HepG2 (cell line): ENCODE data around the gene MBTD1. TPM values are rescaled to one million over a fixed set of nuclear protein-coding genes. Genes with fewer than 3 reads are reported as not detected.
A peak's percentile ranks its signal among the peaks of the same experiment; 100 is the strongest.

Source experiments
- CAMTA2 ChIP-seq: sonication (generic); formaldehyde crosslinking; IDR thresholded peaks from 2 replicates; pipeline ENCODE4 v1.4.0; 2020; ENCODE audit warnings: mild to moderate bottlenecking, missing genetic modification reagents, borderline replicate concordance
- CBX5 ChIP-seq: sonication (generic); formaldehyde crosslinking; IDR thresholded peaks from 2 replicates; pipeline ENCODE4 v1.4.0; 2020; ENCODE audit warnings: missing genetic modification reagents, borderline replicate concordance
- FOXC1 ChIP-seq: sonication (generic); formaldehyde crosslinking; IDR thresholded peaks from 2 replicates; pipeline ENCODE4 v1.8.0; 2022; ENCODE audit warnings: mild to moderate bottlenecking, missing genetic modification reagents, borderline replicate concordance
- HIVEP1 ChIP-seq: sonication (generic); formaldehyde crosslinking; IDR thresholded peaks from 2 replicates; pipeline ENCODE4 v1.4.0; 2020; ENCODE audit warnings: mild to moderate bottlenecking, missing genetic modification reagents
- HMGA1 ChIP-seq: sonication (generic); formaldehyde crosslinking; conservative IDR thresholded peaks from 2 replicates; pipeline ENCODE4 v1.4.0; 2020; ENCODE audit warnings: missing genetic modification reagents
- RNF2 ChIP-seq: fragments of 450-650 bp; conservative IDR thresholded peaks from 2 replicates; pipeline ENCODE4 v1.6.1; 2016; ENCODE audit warnings: low read depth
- SMC3 ChIP-seq: IDR thresholded peaks from 2 replicates; pipeline ENCODE4 v1.6.1; 2011; ENCODE audit warnings: low read length, improper control_type of control experiment
- YEATS4 ChIP-seq: sonication (generic); formaldehyde crosslinking; IDR thresholded peaks from 2 replicates; pipeline ENCODE4 v1.4.0; 2020; ENCODE audit warnings: missing genetic modification reagents, borderline replicate concordance
- ZKSCAN1 ChIP-seq: fragments of 150-350 bp; IDR thresholded peaks from 2 replicates; pipeline ENCODE4 v1.6.1; 2014; ENCODE audit warnings: low read length
- ZNF274 ChIP-seq: sonication (generic); formaldehyde crosslinking; IDR thresholded peaks from 2 replicates; pipeline ENCODE4 v1.5.1; 2020; ENCODE audit warnings: mild to moderate bottlenecking, missing genetic modification reagents
- ZNF329 ChIP-seq: sonication (generic); formaldehyde crosslinking; IDR thresholded peaks from 2 replicates; pipeline ENCODE4 v1.9.0; 2021; ENCODE audit warnings: low read depth, mild to moderate bottlenecking, missing genetic modification reagents
- ZNF556 ChIP-seq: sonication (generic); formaldehyde crosslinking; IDR thresholded peaks from 2 replicates; pipeline ENCODE4 v1.4.0; 2020; ENCODE audit warnings: mild to moderate bottlenecking, missing genetic modification reagents, borderline replicate concordance
- ZNF747 ChIP-seq: sonication (generic); formaldehyde crosslinking; IDR thresholded peaks from 2 replicates; pipeline ENCODE4 v1.8.1; 2023; ENCODE audit warnings: missing genetic modification reagents, mild to moderate bottlenecking, borderline replicate concordance
- polyA plus RNA-seq, 8 experiments: library from polyadenylated mRNA; depleted of rRNA in 3 of 8; stranded (reverse) in 7 of 8; unstranded in 1 of 8; fragments of >200 nt; fragmentation: Illumina TruSeq in 4 of 8; extraction: Trizol in 4 of 8; gene quantifications; 2 replicates each; pipeline versions ENCODE4 v1.2.1 to v1.2.3, GENCODE V29; 2011 to 2016; ENCODE audit warnings: low read depth in 4 of 8, missing spikeins in 1 of 8, mixed read lengths in 1 of 8; ENCODE audit not compliant: insufficient read depth in 1 of 8
- total RNA-seq, 5 experiments: library from RNA; depleted of rRNA; stranded (reverse); fragments of >200 nt; fragmentation: Illumina TruSeq; extraction: Trizol; gene quantifications; 2 replicates each; pipeline ENCODE4 v1.2.3, GENCODE V29; 2016; ENCODE audit warnings: low read depth in 1 of 5
- TF ChIP-seq, protein P1 (sequence below): sonication (generic); formaldehyde crosslinking; IDR thresholded peaks from 2 replicates; pipeline ENCODE4 v1.4.0; 2020; ENCODE audit warnings: missing genetic modification reagents, mild to moderate bottlenecking, borderline replicate concordance
- TF ChIP-seq, protein P2 (sequence below): sonication (generic); formaldehyde crosslinking; IDR thresholded peaks from 2 replicates; pipeline ENCODE4 v1.5.1; 2020; ENCODE audit warnings: mild to moderate bottlenecking, moderate library complexity, missing genetic modification reagents
- TF ChIP-seq, protein P3 (sequence below): sonication (generic); formaldehyde crosslinking; IDR thresholded peaks from 2 replicates; pipeline ENCODE4 v1.4.0; 2020; ENCODE audit warnings: mild to moderate bottlenecking, missing genetic modification reagents
- TF ChIP-seq, protein P4 (sequence below): sonication (generic); formaldehyde crosslinking; IDR thresholded peaks from 2 replicates; pipeline ENCODE4 v1.4.0; 2020; ENCODE audit warnings: mild to moderate bottlenecking, low read depth, missing genetic modification reagents
- TF ChIP-seq, protein P5 (sequence below): sonication (generic); formaldehyde crosslinking; IDR thresholded peaks from 2 replicates; pipeline ENCODE4 v1.4.0; 2020; ENCODE audit warnings: mild to moderate bottlenecking, missing genetic modification reagents

MBTD1 gene
- total and polyA plus RNA-seq, 2 of the 13 experiments (the other 11 are each of a cell fraction or from before 2014, with no cell fraction given) = 20.9 TPM

DNA sequence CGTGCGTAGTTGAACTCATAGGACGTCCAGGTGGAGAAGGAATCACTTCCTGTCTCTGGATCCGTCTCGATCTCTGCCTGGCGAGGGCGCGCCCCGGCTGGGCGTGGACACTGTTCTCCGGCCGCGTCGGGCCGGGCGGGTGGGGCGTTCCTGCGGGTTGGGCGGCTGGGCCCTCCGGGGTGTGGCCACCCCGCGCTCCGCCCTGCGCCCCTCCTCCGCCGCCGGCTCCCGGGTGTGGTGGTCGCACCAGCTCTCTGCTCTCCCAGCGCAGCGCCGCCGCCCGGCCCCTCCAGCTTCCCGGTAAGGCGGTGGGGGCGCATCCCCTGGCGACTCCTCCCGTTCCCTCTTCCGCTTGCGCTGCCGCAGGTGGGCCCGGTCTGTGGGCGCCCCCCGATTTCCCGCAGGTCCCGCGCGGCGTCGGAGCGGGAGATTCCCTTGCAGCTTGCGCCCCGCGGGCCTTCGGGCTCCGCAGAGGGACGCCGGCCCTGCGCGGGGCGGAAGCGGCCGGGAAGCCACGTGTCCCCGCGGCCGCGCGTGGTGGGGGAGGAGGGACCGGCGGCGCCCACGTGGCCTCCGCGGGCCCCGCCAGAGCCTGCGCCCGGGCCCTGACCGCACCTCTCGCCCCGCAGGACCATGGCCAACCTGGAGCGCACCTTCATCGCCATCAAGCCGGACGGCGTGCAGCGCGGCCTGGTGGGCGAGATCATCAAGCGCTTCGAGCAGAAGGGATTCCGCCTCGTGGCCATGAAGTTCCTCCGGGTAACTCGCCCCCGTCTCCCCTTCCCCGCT is 93.5 kb downstream of the MBTD1 start, which contains the start of gene NME2 (continued):
- TF ChIP-seq, protein P1, sequence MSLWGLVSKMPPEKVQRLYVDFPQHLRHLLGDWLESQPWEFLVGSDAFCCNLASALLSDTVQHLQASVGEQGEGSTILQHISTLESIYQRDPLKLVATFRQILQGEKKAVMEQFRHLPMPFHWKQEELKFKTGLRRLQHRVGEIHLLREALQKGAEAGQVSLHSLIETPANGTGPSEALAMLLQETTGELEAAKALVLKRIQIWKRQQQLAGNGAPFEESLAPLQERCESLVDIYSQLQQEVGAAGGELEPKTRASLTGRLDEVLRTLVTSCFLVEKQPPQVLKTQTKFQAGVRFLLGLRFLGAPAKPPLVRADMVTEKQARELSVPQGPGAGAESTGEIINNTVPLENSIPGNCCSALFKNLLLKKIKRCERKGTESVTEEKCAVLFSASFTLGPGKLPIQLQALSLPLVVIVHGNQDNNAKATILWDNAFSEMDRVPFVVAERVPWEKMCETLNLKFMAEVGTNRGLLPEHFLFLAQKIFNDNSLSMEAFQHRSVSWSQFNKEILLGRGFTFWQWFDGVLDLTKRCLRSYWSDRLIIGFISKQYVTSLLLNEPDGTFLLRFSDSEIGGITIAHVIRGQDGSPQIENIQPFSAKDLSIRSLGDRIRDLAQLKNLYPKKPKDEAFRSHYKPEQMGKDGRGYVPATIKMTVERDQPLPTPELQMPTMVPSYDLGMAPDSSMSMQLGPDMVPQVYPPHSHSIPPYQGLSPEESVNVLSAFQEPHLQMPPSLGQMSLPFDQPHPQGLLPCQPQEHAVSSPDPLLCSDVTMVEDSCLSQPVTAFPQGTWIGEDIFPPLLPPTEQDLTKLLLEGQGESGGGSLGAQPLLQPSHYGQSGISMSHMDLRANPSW (CRISPR knock-in tag) = no peak
- peak; percentile 73; the same call in 1 of the 2 replicates for TF ChIP-seq FOXC1 (CRISPR knock-in tag)
- no peak for TF ChIP-seq ZKSCAN1
- TF ChIP-seq CBX5 (CRISPR knock-in tag) = 0 out of 2 replicates have a peak, but pooled peaks have one; percentile 30
- TF ChIP-seq, protein P2, sequence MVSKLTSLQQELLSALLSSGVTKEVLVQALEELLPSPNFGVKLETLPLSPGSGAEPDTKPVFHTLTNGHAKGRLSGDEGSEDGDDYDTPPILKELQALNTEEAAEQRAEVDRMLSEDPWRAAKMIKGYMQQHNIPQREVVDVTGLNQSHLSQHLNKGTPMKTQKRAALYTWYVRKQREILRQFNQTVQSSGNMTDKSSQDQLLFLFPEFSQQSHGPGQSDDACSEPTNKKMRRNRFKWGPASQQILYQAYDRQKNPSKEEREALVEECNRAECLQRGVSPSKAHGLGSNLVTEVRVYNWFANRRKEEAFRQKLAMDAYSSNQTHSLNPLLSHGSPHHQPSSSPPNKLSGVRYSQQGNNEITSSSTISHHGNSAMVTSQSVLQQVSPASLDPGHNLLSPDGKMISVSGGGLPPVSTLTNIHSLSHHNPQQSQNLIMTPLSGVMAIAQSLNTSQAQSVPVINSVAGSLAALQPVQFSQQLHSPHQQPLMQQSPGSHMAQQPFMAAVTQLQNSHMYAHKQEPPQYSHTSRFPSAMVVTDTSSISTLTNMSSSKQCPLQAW (CRISPR knock-in tag) = peak; percentile 95; the same call in 1 of the 2 replicates
- TF ChIP-seq HMGA1 (CRISPR knock-in tag) = no peak
- peak; percentile 82 for TF ChIP-seq RNF2
- no peak for TF ChIP-seq CAMTA2 (CRISPR knock-in tag)
- TF ChIP-seq, protein P3, sequence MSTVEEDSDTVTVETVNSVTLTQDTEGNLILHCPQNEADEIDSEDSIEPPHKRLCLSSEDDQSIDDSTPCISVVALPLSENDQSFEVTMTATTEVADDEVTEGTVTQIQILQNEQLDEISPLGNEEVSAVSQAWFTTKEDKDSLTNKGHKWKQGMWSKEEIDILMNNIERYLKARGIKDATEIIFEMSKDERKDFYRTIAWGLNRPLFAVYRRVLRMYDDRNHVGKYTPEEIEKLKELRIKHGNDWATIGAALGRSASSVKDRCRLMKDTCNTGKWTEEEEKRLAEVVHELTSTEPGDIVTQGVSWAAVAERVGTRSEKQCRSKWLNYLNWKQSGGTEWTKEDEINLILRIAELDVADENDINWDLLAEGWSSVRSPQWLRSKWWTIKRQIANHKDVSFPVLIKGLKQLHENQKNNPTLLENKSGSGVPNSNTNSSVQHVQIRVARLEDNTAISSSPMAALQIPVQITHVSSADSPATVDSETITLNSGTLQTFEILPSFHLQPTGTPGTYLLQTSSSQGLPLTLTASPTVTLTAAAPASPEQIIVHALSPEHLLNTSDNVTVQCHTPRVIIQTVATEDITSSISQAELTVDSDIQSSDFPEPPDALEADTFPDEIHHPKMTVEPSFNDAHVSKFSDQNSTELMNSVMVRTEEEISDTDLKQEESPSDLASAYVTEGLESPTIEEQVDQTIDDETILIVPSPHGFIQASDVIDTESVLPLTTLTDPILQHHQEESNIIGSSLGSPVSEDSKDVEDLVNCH (CRISPR knock-in tag) = no peak
- no peak for TF ChIP-seq ZNF556 (CRISPR knock-in tag)
- TF ChIP-seq ZNF329 (CRISPR knock-in tag) = no peak
- TF ChIP-seq SMC3 = no peak
- peak; percentile 46; the same call in 1 of the 2 replicates for TF ChIP-seq HIVEP1
- TF ChIP-seq, protein P4, sequence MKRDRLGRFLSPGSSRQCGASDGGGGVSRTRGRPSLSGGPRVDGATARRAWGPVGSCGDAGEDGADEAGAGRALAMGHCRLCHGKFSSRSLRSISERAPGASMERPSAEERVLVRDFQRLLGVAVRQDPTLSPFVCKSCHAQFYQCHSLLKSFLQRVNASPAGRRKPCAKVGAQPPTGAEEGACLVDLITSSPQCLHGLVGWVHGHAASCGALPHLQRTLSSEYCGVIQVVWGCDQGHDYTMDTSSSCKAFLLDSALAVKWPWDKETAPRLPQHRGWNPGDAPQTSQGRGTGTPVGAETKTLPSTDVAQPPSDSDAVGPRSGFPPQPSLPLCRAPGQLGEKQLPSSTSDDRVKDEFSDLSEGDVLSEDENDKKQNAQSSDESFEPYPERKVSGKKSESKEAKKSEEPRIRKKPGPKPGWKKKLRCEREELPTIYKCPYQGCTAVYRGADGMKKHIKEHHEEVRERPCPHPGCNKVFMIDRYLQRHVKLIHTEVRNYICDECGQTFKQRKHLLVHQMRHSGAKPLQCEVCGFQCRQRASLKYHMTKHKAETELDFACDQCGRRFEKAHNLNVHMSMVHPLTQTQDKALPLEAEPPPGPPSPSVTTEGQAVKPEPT = peak; percentile 81; the same call in 1 of the 2 replicates
- peak; percentile 95; the same call in 1 of the 2 replicates for TF ChIP-seq ZNF747 (CRISPR knock-in tag)
- peak; percentile 34; the same call in 1 of the 2 replicates for TF ChIP-seq ZNF274 (CRISPR knock-in tag)
- TF ChIP-seq, protein P5, sequence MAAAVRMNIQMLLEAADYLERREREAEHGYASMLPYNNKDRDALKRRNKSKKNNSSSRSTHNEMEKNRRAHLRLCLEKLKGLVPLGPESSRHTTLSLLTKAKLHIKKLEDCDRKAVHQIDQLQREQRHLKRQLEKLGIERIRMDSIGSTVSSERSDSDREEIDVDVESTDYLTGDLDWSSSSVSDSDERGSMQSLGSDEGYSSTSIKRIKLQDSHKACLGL = peak; percentile 90
- peak; percentile 99 for TF ChIP-seq YEATS4 (CRISPR knock-in tag)
